CD4-positive, alpha-beta T cell (primary cell): Measurements from ENCODE around the gene CD300LF. TPM values are rescaled to one million over a fixed set of nuclear protein-coding genes. Genes with fewer than 3 reads are reported as not detected.
A peak's percentile ranks its signal among the peaks of the same experiment; 100 is the strongest.

Experiments
- ATAC-seq: fragments of 200-7000 bp; cut with Tn5 transposase; one replicate; pipeline ENCODE4 v1.10.0; 2022; ENCODE audit warnings: mild to moderate bottlenecking; ENCODE audit not compliant: poor library complexity
- CTCF ChIA-PET: fragments of 350-600 bp; sonication (Branson Sonifier 250); formaldehyde crosslinking; loops from one replicate; lab custom pipeline; 2021; ENCODE audit warnings: antibody characterized with exemption, inconsistent platforms; lab: Charles Lee
- POLR2A ChIA-PET: fragments of 350-600 bp; sonication (Branson Sonifier 250); formaldehyde crosslinking; loops from one replicate; lab custom pipeline; 2021; ENCODE audit warnings: antibody characterized with exemption, inconsistent platforms; lab: Charles Lee
- DNase-seq, 14 experiments: peaks; one replicate each; pipeline ENCODE4 v3.0.0-alpha.2; 2013 to 2020; ENCODE audit warnings: mixed read lengths in 2 of 14
- H3K27ac ChIP-seq, 2 donors: one replicate each; pipeline versions ENCODE4 v1.5.1 to v1.7.0; 2013; ENCODE audit warnings: low read length in 2 of 2, low read depth in 1 of 2, mild to moderate bottlenecking in 1 of 2
- H3K27me3 ChIP-seq, 2 experiments: 1 replicate in 1 of 2; 2 replicates in 1 of 2; pipeline versions ENCODE4 v1.6.1 to v1.7.0; 2013; ENCODE audit warnings: low read length in 2 of 2, control low read depth in 1 of 2, mild to moderate bottlenecking in 1 of 2, moderate library complexity in 1 of 2; ENCODE audit not compliant: insufficient read depth in 2 of 2, control insufficient read depth in 1 of 2
- H3K36me3 ChIP-seq: one replicate; pipeline ENCODE4 v1.6.1; 2013; ENCODE audit warnings: low read length, control low read depth; ENCODE audit not compliant: insufficient read depth
- H3K4me1 ChIP-seq: one replicate; pipeline ENCODE4 v1.6.1; 2013; ENCODE audit warnings: low read length, control low read depth; ENCODE audit not compliant: insufficient read depth
- H3K4me3 ChIP-seq: one replicate; pipeline ENCODE4 v1.5.1; 2013; ENCODE audit warnings: mild to moderate bottlenecking, low read length, moderate library complexity
- H3K9me3 ChIP-seq, 2 experiments: 1 replicate in 1 of 2; 2 replicates in 1 of 2; pipeline versions ENCODE4 v1.6.1 to v1.7.0; 2013; ENCODE audit warnings: low read length in 2 of 2, mild to moderate bottlenecking in 2 of 2, control low read depth in 1 of 2, moderate library complexity in 1 of 2; ENCODE audit not compliant: control insufficient read depth in 1 of 2, insufficient read depth in 1 of 2
- H3K27ac Mint-ChIP-seq: one replicate; pipeline ENCODE4 v1.8.0; 2020; ENCODE audit warnings: mixed read lengths
- H3K27me3 Mint-ChIP-seq: one replicate; pipeline ENCODE4 v1.8.0; 2021; ENCODE audit warnings: mixed read lengths
- H3K36me3 Mint-ChIP-seq: one replicate; pipeline ENCODE4 v1.8.0; 2021; ENCODE audit warnings: low read depth, mixed read lengths
- H3K4me1 Mint-ChIP-seq: one replicate; pipeline ENCODE4 v1.8.0; 2021; ENCODE audit warnings: low read depth, mixed read lengths
- H3K4me3 Mint-ChIP-seq: one replicate; pipeline ENCODE4 v1.8.0; 2020; ENCODE audit warnings: mild to moderate bottlenecking, mixed read lengths
- H3K9me3 Mint-ChIP-seq: one replicate; pipeline ENCODE4 v1.8.0; 2020; ENCODE audit warnings: mixed read lengths
- CTCF ChIP-seq: fragments of 200-600 bp; IDR thresholded peaks from one replicate; pipeline ENCODE4 v1.8.0; 2022; ENCODE audit warnings: antibody characterized with exemption, mild to moderate bottlenecking
- intact Hi-C, 2 experiments: fragments of 100-400 bp; cut with DNase I in 1 of 2; cut with micrococcal nuclease in 1 of 2; formaldehyde crosslinking; loops; one replicate each; pipeline versions ENCODE4 v1.15.1 to v1.9.0; 2023 to 2025; cut with DNase I, micrococcal nuclease
- total RNA-seq, 174 experiments: library from RNA in 2 of 174; stranded (reverse) in 2 of 174; gene quantifications; one replicate each; pipeline ENCODE4 v1.2.3 and lab custom pipeline; 2021 to 2026

CD300LF gene
- total RNA-seq, 2 experiments from 2014 or later, result 0.39 to 1.0 TPM

GRCh38 chr17:74682471-74683190 lies 30.1 kb downstream of the CD300LF start:
- H3K27ac ChIP-seq, result no peak overlapping the region
- H3K4me1 ChIP-seq, result peaks cover 13% of the 10 kb centered on the region
- Mint-ChIP-seq H3K4me1 (peaks cover 17% of the 10 kb centered on the region), H3K27ac (no peak overlapping the region), H3K9me3 (no peaks in the 10 kb centered on the region), H3K36me3 (no peaks in the 10 kb centered on the region), H3K27me3 (peaks cover 17% of the 10 kb centered on the region), H3K4me3 (no peak overlapping the region)
- H3K4me3 ChIP-seq, result no peak overlapping the region
- H3K36me3 ChIP-seq, result no peaks in the 10 kb centered on the region
- no peak for DNase-seq
- intact Hi-C loops, result no loop called here
- ChIA-PET CTCF (no interaction called here), POLR2A (no interaction called here)
- TF ChIP-seq CTCF, result no peak
- no peak for ATAC-seq
- no peaks in the 10 kb centered on the region for H3K9me3 ChIP-seq
- peaks cover 0 to 2% of the 10 kb centered on the region in 2 experiments for H3K27me3 ChIP-seq

GRCh38 chr17:74682028-74682427 lies 30.7 kb downstream of the CD300LF start:
- peaks cover 20% of the 10 kb centered on the region for H3K27me3 Mint-ChIP-seq
- H3K4me3 Mint-ChIP-seq, result no peak overlapping the region
- no peaks in the 10 kb centered on the region for H3K36me3 Mint-ChIP-seq
- H3K4me3 ChIP-seq, result no peak overlapping the region
- POLR2A ChIA-PET, result no interaction called here
- H3K27ac Mint-ChIP-seq, result no peak overlapping the region
- peak in 1 of 14 experiments; percentile 13 for DNase-seq
- H3K9me3 Mint-ChIP-seq, result no peaks in the 10 kb centered on the region
- intact Hi-C loops, result no loop called here
- H3K9me3 ChIP-seq, result no peaks in the 10 kb centered on the region
- no peak for TF ChIP-seq CTCF
- no peak for ATAC-seq
- H3K27ac ChIP-seq, result no peak overlapping the region
- peaks cover 0 to 2% of the 10 kb centered on the region in 2 experiments for H3K27me3 ChIP-seq
- H3K36me3 ChIP-seq, result no peaks in the 10 kb centered on the region
- CTCF ChIA-PET, result no interaction called here
- peaks cover 15% of the 10 kb centered on the region for H3K4me1 ChIP-seq
- H3K4me1 Mint-ChIP-seq, result peaks cover 23% of the 10 kb centered on the region

GRCh38 chr17:74680941-74681340 lies 31.8 kb downstream of the CD300LF start:
- Mint-ChIP-seq H3K27ac (no peak overlapping the region), H3K36me3 (no peaks in the 10 kb centered on the region), H3K27me3 (peaks cover 25% of the 10 kb centered on the region), H3K4me3 (no peak overlapping the region), H3K9me3 (no peaks in the 10 kb centered on the region), H3K4me1 (peaks cover 23% of the 10 kb centered on the region)
- Histone ChIP-seq H3K4me1 (peaks cover 15% of the 10 kb centered on the region), H3K27me3 (peaks cover 0 to 2% of the 10 kb centered on the region in 2 experiments), H3K4me3 (no peak overlapping the region), H3K36me3 (no peaks in the 10 kb centered on the region), H3K27ac (no peak overlapping the region), H3K9me3 (no peaks in the 10 kb centered on the region)
- ChIA-PET CTCF (no interaction called here), POLR2A (no interaction called here)
- intact Hi-C loops, result no loop called here
- TF ChIP-seq CTCF, result no peak
- DNase-seq (no peak), ATAC-seq (no peak)
